Stimulated activated CD4-positive, alpha-beta T cell treated with anti-CD3 and anti-CD28 coated beads, Interleukin-15, amount 100 ng/mL, for 24 hours (primary cell): ENCODE data around the gene INCENP.
"Not testable (repeated sequence)": the region's sequence is repeated elsewhere in the genome, so short reads cannot be mapped to it uniquely, and the experiment has no call there.

Source experiments
- DNase-seq: peaks from one replicate; pipeline ENCODE4 v3.0.0-alpha.2; 2020

The INCENP gene

DNA sequence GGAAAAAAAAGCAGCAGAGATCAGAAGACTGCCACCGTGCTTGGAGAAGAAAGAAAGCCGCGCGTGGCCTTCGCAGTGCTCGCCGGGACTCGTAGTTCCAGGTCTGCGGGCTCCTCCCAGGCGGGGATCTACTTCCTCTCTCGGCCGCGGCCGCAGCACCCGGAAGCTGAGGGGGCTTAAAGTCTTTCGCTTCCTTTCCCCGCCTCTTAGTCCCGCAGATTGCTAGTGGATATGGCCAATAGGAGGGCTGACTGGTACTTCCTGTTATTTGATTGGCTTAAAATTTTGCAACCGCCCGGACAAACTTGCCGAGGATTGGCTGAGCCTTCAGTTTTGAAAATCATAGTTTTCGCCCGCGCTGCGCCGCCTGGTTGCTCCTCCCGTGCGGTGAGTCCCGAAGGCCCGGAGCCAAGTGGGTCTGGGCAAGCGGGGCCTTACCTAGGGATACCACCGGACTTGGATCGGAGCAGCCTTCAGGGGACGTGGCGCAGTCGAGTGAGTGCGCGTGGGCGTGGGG lies at the start of gene INCENP:
Gene INCENP, plus strand, starts transcription at position 343 of the 517 bp plus-strand sequence. CDS start 4,151 bp downstream, outside the sequence.
- DNase-seq: peak; percentile 95

DNA sequence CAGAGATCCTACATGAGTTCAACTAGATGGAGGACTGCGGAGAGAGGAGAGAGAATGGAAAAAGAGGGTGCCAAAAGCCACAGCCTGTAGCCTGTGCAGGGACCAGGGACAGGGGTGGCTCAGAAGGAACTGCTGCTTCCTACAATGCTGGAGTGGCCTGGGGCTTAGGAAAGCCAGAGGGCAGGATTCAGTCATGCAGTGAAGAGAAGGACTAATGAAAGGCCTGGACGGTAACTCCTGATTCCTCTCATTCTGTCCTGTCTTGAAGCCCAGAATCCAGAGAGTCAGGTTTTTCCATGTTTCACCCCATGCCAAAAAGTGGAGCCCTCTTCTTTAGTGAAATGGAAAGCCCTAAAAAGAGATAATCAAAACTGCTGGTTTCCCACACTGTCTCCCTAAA lies 48.4 kb upstream of the INCENP start:
- DNase-seq: no peak

DNA sequence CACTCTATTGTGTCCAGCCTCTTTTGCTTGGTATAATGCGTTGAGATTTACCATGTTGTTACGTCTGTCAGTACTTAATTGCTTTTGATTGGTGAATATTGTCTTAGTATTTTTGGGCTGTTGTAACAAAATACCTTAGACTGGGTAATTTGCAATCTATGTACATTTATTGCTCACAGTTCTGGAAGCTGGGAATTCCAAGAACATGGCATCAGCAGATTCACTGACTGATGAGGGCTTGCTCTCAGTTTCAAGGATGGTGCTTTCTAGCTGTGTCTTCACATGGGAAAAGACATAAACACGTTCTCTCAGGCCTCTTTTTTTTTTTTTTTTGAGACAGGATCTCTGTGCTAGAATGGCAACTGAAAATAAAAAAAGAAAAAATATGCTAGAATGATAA lies 46.7 kb upstream of the INCENP start:
- no peak for DNase-seq

DNA sequence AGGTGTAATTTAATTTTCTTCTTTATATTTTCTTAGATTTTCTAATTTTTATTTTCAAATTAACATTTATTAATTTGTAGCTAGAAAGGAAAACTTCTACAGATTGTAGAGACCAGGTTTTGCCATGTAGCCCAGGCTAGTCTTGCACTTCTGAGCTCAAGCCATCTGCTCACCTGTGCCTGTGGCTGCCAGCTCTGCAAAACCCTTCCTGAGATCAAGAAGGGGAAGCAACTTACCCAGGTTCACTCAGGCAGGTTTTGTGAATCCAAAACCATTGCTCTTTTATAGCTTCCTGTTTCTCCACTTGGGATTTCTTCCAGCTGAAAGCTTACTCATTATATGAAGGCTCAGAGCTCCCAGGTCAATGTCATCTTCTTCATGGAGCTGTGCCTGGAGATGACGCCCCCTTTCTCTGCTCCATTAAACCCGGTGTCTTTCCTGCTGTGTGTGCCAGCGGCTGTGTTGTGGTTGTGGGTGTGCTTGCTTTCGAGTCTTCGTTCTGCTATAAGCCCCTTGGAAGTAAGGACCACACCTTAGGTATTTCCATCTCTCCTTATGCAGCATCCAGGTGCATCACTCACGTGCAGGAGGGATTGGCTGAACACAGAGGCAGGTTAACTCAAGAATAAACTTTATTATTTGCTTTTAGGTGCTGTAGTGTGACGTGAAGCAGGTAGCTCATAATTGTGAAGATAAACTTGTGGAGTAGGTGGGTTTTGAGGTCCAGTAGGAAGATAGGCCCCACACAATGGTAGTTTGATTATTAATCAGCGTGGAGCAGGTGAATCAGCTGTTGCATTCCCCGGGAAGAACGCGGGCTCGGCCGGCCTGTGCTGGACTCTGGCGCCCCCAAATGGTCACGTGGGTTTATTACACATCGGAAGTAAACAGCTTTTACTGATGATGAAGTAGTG lies 42.2 kb upstream of the INCENP start:
- peak; percentile 86 for DNase-seq

DNA sequence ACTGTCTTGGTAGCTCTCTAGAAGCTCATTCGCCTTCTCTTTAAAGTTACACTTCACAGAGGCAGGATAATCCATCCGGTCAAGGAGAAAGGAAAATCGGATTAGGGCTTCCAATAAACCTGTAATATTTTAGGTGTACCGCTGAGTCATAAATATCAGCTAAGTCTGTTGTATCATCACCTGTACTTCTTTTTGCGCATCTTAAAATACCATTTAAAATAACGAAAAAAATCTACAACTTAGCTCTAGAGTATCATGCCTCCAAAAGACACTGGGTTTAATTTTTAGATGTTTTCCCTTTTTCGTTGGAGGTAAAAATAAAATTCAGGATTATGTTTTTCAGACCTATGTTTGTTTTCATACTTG lies 41.5 kb upstream of the INCENP start:
- DNase-seq: no peak

DNA sequence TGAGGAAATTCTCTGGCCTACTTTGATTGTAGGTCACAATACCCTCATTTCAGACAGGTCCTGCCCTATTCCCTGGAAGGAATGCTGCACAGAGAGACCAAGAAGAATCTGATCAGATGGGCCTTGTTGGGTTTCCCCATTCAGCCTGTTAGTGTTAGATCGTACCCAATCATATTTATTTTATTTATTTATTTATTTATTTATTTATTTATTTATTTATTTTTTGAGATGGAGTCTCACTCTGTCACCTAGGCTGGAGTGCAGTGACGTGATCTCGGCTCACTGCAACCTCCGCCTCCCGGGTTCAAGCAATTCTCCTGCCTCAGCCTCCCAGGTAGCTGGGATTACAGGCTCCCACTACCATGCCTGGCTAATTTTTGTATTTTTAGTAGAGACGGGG lies 39.0 kb upstream of the INCENP start:
- not testable (repeated sequence) for DNase-seq

DNA sequence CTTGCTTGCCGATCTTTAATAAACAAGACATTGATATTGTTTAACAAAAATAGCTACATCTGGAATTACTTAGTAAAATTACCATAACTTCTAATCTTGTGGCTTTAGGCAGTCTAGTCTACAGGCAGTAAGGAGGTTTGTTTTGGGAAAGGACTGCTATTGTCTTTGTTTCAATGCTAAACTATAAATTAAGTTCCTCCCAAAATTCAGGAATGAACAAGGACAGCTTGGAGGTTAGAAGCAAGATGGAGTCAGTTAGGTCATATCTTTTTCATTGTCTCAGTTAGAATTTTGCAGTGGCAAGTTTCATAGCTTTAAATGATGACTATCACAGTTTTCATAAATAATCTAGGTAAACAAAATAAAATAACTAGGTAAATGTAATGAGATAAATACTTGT lies 36.1 kb upstream of the INCENP start:
- DNase-seq: no peak

DNA sequence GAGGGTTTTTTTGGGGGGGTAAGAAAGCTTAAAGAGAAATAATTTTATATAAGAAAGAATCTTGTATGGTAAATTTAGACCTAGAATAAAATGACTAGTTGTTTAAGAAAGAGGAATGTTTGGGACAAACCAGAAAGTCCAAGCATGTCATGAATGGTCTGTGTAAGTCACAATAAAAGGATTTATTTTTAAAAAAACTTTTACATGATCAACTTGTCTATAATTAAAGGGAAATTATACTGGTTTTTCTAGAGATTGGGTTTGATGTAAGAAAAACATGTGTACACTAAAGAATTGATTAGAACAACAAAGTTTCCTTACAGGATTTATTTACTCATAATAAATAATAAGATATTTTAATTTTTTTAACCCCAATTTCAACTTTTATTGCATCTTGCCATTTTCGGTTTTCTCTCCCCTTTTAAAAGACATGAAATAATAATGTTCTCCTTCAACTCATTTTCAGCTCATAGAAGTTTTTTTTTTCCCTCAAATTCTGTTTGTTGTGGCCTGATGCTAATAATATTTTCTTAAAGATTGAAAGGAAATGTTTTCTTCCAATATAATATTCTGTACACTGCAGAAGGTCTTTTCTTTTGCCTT lies 35.4 kb upstream of the INCENP start:
- DNase-seq: no peak

DNA sequence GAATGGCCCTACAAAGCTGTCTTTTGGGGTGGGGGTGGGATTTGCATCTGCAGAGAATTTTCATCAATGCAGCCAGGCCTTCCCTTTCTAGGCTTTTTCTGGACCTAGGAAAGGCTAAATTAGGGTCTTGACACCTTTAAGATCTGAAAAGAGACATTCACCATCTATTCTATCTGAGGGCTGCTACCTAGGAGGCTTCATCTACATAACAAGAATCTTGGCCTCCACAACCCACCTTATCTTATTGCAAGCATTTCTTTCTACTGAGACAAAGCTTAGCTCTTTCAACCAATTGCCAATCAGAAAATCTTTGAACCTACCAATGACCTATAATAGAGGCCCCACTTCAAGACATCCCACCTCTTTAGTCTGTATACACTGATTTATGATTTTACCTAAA lies 20.7 kb upstream of the INCENP start:
- DNase-seq: no peak

DNA sequence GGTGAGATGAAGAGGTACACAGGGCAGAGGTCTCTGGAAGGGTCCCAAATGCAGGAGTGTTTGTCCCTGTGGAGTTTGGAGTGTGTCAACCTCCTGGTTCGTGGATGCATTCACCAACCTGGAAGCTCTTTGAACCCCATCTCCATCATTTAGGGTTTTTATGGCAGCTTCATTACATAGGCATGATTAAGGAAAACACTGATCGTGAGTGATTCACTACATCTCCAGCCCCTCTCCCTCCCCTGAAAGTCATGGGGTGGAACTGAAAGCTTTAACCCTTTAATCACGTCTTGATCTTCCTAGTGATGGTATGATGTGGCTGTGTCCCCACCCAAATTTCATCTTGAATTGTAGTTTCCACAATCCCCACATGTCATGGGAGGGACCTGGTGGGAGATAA lies 19.8 kb upstream of the INCENP start:
- DNase-seq: no peak

DNA sequence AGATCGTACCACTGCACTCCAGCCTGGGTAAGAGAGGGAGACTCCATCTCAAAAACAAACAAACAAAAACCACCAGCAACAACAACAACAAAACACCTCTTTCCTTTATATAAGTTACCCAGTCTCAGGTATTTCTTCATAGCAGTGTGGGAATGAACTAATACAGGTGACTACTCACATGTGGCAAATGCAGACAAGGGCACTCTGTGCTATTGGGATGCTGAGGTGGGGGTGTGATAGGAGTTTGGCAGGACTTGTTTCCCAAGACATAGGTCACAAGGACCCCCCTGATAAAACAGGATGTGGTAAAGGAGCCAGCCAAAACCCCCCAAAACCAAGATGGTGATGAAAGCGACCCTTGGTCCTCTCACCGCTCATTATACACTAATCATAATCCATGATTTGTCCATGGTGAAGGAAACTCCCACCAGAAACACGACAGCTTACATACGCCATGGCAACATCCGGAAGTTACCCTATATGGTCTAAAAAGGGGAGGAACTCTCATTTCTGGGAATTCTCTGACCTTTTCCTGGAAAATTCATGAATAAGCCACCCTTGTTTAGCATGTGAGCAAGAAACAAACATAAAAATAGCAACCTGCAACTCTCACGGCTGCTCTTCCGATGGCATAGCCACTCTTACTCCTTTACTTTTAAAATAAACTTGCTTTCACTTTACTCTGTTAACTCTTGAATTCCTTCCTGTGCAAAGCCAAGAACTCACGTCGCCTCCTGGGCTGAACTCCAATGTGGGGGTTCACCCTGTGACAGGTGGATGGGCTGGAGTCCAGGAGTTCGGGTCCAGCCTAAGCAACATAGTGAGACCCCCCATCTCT lies 18.8 kb upstream of the INCENP start:
- no peak for DNase-seq

DNA sequence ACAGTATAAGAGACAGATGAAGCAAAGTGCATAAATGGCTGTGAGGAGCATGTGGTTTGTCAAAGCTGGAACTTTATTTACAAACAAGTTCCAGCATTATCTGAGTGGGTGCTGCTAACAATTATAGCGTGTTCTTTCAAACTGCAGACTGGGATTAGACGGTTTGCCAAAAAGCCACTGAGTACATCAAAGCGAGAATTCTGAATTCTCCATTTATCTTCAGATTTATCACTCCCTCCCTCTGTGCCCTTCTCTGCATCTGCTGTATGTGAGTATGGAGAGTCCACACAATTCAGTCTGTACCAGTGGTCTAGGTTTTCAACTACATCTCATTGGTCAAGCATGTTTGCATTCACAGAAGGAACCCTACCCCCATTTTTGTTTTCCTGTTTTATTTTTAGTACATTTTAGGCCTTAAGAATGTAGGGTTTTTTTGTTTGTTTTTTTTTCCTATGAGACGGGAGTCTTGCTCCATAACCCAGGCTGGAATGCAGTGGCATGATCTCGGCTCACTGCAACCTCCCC lies 18.1 kb upstream of the INCENP start:
- no peak for DNase-seq

DNA sequence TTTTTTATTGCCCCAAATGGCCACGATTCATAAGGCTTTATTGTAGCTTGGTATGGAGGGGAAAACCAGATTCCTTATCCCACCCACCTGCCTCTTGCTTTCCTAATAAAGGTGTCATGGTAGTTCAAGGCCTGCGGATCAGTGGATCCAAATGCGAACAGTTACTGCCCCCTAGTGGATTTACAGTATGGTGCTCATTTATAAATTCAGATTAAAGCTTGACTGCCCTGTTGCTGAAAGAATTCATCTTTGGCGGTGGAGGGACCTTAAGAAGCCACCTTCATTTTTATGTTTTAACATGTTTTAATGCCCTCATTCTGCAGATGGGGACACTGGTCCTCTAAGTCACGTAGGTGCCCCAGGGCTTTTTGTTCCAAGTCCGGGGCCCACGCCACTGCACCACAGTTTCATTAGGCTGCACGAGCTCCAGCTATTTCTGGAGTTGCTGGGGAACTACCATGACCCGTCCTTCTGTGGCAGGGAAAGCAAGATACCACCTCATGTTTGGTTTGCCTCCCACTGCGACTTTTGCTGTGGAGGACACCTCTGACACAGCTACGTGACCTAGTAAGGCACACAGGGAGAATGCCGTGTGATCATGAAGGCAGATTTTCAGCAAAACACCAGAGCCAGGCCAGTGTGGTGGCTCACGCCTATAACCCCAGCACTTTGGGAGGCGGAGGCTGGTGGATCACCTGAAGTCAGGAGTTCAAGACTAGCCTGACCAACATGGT lies 15.6 kb upstream of the INCENP start:
- DNase-seq: no peak

DNA sequence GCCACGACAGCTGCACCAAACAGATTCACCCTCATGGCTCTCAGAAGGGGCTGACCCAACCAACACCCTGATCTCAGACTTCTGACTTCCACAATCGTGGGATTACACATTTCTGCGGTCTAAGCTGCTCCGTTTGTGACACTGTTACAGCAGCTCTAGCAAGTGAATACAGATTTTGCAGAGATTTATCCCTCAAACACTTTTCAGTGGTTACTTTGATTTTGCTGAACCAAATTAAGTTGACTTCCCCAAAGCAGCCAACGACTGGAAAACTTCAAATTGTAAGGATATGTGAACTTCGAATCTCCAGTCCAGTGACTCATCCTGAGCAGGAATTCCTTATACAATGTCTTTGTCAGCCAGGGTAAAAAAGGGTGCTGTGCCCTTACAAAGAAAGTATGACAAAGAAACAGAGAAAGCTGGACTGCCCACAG lies 14.8 kb upstream of the INCENP start:
- DNase-seq: no peak

DNA sequence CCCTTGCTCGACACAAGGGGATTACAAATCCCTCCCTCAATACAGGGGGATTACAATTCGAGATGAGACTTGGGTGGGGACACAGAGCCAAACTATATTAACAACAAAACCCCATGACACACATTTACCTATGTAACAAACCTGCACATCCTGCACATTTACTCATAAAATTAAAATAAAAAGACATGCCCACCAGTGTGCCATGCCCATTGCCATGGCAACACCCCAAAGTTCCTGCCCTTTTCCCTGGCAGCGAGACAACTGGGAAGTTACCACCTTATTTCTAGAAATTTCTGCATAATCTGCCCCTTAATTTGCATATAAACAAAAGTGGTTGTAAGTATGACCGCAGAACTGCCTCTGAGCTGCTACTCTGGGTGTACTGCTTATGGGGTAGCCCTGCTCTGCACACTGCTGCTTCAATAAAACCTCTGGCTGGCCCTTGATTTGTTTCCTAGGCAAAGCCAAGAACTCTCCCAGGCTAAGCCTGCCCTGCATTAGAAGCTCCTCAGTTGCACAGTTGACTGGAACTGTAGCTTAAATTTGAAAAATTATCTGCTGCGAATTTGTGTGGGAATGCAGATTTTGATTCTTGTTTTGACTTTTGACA lies 8.6 kb upstream of the INCENP start:
- no peak for DNase-seq

DNA sequence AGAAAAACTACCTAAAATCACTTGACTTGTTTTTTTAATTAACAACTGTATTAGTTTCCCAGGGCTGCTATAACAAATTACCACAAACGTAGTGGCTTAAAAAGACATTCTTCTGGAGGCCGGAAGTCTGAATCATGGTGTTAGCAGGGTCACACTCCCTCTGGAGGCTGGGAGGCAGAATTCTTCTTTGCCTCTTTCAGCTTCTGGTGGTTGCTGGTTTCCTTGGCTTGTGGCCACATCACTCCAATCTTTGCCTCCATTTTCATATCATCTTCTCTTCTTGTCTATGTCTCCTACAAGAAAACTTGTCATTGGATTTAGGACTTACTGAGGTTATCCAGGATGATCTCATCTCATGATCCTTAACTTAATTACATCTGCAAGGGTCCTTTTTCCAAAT lies 7.4 kb upstream of the INCENP start:
- no peak for DNase-seq

DNA sequence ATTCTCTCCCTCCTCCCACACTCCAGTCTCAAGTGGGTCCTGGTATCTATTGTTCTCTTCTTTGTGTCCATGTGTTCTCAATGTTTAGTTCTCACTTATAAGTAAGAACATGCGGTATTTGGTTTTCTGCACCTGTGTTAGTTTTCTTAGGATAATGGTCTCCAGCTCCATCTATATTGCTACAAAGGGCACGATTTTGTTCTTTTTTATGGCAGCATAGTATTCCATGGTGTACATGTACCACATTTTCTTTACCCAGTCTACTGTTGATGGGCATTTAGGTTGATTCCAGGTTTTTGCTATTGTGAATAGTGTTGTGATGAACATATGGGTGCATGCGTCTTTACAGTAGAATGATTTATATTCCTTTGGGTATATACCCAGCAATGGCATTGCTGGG lies 4.2 kb upstream of the INCENP start:
- no peak for DNase-seq

DNA sequence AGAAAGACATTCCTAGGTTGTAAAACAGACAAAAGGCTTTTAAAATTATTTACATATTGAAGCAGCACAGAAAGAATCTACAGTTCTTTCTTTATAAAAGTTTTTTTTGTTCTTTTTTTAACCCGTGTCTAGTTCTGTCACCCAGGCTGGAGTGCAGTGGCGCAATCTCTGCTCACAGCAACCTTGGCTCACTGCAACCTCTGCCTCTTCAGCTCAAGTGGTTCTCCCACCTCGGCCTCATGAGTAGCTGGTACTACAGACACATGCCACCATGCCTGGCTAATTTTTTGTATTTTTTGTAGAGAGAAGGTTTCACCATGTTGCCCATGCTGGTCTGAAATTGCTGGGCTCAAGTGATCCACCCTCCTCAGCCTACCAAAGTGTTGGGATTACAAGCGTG lies 3.8 kb upstream of the INCENP start:
- no peak for DNase-seq

DNA sequence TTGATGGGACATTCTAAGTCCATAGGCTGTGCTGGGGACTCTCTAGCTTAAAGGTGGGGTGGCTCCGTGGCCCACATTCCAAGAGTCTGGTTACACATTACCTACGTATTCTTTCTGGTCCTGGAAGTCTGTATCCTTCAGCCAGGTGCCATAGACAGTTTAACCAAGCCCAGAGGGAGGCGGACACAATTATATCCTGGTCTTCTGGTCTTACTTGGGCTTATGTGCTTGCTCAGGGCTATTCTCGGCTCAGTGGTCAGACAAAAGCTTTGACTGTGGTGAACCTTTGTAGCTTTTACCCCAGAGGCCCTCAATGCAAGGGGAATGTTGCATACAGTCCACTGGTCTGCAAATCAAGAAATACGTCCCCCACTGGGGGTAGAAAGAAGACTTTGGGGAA lies 3.4 kb upstream of the INCENP start:
- no peak for DNase-seq

DNA sequence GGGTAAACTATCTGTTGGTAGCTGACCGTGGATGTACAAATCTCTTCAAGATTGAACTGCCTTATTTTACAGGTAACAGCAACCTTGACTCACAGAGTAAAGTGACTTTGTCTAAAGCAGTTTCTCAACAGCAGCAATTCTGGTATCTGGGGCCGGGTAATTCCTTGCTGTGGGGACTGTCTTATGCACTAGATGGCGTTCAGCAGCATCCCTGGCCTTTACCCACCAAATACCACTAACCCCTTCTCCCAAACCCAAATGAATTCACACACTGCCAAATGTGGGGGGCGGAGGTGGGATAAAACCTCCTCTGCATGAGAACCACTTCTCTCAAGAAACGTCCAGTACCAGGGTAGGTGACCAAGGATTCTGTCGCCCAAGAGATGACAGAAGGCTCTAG lies 1.7 kb upstream of the INCENP start:
- no peak for DNase-seq

DNA sequence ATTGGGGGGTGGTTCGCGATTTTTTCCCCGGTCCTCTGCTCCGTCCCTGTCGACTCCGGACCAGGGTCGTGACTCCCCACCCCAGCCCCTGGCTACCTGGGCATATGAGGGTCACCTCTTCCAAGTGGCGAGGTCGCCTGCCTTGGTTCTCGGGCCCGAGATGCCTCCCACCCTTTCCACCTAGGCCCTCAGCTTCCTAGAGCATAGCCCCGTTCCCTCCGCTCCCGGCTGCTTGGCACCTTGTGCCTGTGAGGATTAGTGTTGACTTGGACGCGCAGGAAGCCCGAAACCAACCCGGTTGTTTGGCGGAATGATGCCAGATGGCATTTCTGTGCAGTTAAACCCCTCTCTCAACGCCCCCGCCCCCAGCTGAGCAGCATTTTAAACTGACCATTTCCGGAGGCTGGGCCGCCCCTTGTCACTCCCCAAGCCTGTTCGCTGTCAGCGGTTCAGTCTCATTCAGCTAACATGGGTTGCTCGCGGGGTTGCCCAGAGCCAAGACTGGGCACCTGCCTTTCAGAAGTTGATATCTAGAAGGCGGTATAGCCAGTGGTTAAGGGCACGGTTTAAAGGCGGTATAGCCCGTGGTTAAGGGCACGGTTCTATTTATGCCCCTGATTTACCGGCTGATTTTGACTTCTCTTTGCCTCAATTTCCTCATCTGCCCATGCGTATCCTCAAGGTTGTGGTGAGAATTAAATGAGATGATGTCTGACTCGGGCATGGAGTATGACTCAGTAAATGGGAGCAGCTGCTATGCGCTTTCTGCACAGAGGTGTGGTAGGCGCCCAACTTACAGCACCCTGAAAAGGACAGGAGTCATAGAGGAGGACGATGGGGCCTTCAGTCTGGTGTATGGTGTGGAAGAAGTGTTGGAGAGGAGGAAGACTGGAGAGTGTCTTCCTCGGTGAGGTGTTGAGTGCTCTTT lies 639 bp downstream of the INCENP start:
- DNase-seq: peak; percentile 57
